RKO (cell line): ENCODE results near the gene ASCC3.

Experiments used
- DNase-seq: peaks from one replicate; pipeline ENCODE4 v3.0.0-alpha.2; 2016; ENCODE audit warnings: low spot score

The ASCC3 gene

DNA sequence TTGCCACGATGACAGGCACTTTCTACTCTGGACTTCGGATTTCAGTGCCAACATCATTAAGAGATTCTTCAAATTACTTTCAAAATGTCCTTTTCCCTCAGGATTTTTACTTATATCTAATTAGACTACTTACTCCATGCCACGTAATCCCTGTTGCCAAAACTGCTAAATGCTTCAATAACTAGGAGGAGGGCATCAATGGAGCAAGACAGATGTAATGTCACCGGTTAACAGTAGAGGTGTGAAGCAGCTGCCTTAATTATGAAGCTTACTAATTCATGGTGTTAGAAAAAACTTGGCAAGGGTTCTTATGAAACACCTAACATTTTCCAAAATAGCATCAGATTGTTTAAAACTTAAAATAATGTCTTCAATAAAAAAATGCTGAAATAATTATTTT, 305.2 kb downstream of the ASCC3 start:
- DNase-seq, result no peak

DNA sequence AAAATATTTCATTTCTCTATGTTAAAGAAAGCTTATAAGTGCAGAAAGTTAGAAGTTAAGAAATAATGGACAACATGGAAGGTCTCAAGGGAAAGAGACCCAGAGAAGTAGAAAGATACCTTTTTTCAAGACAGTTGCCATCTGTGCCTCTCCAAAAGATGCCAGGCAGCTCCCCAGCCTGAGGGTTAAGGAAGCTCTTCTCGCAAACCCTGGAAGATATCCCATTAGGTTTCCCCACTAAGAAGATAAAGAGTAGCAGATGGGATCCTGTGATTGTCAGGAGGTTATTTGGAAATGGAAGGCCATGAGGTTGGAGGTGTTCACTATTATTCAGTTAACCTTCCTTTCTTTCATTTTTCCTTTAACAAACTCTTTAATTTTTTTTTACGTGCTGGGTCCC, 306.3 kb downstream of the ASCC3 start:
- no peak for DNase-seq

DNA sequence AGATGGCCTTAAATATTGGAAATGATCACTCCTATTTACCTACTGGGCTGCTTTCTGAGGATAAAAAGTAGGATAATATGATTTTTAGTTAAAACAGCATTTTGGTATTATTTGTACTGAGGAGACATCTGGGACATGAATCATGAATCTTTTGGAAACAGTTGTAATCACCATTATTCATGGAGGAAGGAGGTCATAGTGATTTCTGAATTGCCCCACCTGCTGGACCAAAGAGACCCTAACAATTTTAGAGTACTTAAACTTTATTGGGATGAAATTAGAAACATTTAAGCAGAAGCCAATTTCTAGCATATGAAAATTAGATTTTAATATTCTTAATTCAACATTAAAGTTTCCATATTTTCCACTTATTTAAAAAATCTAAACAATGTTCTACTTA, 308.0 kb downstream of the ASCC3 start:
- peak; percentile 58 for DNase-seq

DNA sequence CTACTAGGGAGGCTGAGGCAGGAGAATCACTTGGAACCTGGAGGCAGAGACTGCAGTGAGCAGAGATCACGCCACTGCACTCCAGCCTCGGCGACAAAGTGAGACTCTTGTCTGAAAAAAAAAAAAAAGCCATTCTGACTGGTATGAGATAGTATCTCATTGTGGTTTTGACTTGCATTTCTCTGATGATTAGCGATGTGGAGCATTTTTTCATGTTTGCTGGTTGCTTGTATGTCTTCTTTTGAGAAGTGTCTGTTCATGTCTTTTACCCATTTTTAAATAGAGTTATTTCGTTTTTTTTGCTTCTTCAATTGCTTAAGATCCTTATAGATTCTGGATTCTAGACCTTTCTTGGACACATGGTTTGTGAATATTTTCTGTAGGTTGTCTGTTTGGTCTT, 312.9 kb downstream of the ASCC3 start:
- DNase-seq, result no peak

DNA sequence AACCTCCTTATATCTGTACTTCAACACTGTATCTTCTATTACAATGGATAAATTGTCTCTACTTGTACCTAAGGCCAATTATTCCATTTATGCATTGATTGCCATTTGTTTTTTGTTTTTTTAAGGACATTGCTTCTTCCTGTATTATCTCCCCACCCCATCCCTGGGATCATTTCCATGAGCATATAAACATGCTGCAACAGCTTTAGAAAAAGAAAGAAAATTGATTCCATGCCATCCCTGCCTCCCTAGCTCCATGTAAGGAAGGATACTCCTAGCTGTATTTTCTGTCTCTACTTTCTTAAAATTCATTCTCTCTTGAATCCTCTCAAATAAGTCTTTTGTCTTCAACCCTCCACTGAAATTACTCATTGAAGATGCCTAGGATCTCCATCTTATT, 314.6 kb downstream of the ASCC3 start:
- no peak for DNase-seq

DNA sequence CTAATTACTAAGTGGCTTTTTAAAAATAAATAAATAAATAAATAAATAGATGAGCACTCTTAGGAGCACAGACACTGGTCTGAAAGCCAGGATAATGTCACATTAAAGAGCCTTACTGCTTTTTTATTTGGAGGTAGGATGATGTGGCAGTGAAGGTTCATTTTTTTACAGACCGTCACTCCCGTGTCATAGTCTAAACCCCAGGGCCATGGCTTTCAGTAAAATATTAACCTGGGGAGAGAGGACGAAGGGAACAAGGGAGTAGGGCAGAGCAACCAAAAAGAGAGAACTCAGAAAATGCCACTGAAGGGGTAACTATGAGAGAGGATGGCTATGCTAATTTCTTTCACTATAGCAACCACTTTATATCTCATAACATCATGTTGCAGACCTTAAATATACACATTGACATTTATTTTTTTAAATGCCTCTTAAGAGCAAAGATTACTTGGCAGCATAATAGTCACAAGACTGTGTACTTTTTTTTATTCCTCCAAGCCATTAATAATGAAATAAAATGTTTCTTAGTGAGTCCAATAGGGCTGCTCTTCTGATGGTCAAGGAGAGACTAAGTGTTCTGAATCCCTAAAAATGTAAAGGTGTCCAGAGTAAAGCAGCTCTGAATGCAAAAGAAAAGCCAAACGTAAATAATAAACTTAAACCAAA, 315.6 kb downstream of the ASCC3 start:
- DNase-seq, result no peak

DNA sequence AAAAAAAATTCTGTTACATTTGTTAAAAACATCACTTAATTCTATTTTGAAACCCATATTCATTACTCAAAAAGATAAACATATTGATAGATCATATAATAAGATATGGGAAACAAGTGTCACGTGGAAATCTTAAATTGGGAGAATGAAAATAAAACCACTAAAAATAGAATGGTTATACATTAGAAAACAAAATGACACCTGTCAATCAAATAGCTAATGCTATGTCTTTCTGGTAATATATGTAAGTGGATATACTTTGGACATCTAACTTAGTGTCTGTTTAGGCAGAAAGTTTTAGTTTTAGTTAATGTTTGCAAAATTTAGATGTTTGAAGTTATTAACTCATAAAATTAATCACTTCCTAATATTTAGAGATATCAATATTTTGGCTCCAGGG, 321.3 kb downstream of the ASCC3 start:
- DNase-seq, result no peak

DNA sequence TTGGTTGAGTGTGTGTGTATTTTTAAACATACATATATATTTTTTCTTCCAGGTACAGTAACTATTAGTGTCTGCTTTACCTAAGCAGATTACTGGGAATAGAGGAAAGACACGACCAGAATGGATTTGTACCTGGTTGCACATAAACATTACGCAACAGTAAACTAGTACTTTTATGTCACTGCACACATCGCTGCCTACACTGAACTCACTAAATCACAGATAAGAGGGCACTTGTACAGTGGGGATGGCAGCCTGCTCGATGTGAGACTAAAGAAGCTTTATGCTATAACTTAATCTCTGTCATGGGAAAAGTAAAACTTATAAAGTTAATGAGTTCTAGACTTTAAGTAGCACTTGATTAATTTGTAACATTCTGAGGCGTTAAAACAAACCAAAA, 326.9 kb downstream of the ASCC3 start:
- DNase-seq, result no peak

DNA sequence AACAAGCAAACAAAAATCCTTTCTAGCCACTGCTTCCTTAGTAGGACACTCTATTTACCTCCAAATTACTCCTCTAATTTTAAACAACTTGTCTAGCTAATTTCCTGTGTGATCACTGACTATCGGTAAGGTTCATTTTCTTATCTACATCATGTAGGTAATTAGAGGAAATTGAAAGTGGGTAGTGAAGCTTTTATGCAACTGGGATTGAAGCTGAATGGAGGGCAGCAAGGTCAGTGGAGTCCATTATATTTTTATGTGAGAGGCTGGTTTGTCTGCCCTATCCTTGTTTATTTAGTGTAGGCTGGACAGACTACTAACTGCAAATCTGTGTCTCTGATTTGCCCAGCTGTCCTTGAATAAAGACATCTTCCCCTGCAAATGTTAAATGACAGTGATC, 327.9 kb downstream of the ASCC3 start:
- no peak for DNase-seq

DNA sequence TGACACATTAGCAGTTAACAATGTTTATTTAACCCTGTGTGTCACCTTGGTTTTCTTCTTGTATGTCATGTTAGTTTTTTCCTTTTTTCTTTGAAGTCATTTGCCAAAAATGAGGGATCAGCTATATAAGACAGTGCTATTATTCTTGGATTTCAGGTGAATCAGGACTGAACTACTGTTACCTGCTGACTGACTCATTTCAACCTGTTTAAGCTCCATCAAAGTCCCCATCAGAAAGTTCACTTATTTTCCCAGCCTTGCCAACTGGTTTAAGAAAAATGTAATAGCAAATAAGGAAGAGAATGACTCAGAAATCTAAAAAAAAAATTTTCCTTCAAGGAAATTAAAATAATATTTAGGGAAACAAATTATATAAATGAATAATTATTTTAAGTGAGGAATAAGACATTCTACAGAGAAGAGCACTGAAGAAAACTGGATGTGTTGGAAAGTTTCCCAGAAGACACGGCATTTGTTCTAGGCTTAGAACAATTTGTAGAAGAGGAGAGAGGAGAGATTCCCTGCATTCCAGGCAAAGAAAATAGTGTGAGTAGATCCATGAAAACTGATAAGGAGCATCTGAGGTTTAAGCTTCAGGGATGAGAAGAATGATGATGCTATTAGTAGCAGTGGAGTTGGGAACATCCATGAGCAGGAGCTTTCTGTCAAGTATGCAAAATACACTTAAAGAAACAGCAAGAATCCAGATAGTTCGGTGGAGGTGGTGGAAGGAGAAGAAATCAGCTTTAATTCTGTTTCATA, 331.5 kb downstream of the ASCC3 start:
- DNase-seq, result no peak

DNA sequence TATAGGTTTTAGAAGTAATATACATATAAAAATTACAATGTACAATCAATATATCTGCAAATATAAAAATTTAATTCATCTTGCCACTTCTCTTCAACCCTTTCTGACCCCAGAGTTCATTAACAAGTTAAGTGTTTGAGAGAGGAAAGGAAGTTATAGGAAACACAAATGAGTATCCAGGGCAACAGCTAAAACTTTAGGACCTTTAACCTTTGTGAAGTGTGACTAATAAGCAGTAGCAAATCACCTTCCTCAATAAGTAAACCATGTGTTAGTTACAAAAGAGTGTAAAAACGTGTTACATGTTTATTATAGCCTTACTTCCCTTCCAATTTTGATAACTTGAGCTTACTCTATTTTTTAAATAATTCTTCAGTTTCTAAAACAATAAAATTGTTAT, 343.0 kb downstream of the ASCC3 start:
- DNase-seq, result peak; percentile 2

DNA sequence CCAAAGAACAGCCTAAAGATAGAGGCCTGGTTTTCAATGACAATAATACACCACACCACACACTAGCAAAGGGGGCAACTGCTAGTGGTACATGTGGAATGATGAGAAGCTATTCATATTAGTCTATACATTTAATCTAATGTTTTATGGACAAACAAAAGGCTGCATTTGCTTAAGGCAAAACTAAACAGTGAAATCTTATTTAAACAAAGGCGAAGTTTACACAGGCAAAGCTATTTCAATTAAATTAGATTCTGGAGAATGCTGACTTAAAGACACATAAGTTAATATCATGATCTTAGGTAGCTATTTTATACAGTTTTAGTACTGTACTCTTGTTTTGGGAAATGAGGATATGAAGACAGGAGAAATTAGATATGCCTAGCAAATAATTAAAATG, 362.5 kb downstream of the ASCC3 start:
- DNase-seq, result no peak

DNA sequence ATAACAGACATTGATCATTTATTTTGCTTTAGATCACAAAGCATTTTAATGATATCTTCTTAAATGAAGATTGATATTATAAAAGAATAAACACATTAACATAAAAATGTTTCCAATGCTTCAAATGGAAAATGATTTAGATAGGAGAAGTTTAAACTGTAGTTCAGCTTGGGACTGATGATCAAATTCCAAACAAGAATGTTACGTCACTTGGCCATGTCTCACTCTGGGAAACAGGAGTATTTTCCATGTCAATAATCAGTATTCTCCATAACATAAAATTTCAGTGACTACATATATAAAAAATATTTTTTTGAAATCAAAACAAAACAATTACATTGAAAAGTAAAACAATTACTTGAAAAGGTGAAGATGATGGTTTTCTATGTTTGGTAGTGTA, 363.5 kb downstream of the ASCC3 start:
- no peak for DNase-seq

DNA sequence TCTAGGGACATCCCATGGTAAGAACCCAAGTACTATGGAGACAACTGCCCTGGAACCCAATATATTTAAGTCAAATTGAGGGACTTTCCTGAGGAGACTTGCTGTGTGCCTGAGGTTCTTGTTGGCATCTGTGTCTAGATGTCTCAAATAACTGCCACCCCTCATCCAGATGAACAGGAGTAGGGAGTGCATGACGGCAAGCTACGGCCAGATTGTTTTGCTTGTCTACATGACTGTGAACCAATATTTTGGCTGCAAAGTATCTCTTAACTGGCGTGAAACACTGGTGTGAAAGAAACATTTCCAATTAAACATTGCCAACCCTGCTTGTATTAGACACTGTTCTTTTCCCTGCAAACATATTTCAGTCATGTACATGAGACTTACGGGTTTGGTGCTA, 364.0 kb downstream of the ASCC3 start:
- DNase-seq, result no peak

DNA sequence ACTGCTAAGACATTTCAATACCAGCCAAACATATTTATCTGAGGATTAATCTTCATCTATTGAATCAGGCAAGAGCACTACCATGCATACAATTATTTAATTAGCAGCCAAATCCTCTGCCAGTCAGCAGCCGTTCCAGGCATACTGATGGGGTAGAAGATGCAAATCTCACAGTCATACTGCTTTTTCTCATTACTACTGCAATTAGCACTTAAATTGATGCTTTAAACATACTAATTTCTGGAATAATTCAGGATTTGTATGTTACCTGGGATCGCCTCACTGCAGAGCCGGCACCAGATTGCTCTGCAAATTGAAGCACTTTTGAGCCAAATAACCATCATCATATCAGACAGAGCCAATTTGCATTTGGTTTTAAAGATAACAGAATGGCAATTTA, 366.5 kb downstream of the ASCC3 start:
- no peak for DNase-seq

DNA sequence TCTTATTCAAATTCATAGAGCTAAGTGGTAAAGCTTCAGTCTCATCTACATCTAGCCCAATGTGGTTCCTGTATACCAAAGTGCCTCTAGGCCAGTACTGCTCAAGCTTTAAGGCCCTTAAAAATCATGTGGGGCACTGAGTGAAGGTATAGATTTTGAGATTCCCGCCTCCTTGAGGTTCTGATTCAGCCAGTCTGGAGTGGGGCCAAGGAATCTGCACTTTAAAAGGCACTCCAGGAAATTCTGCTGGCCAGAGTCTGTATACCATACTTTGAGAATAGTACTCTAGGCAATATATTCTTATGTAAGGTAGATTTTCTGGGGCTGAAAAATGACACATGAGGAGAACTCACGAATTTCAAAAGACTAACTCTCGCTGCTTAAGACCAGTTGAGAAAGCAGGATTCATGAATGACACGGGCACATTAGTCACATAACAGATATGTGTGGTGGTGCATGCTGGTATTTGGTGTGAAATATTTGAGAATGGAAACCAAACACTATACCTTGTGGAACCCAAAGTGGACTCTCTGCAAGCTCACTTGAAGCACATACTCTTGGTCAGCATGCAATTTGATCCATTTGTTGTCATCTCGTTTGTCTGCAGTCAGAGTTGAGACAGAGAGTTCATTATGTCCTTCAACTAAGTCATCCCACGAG, 368.8 kb downstream of the ASCC3 start:
- peak; percentile 24 for DNase-seq

DNA sequence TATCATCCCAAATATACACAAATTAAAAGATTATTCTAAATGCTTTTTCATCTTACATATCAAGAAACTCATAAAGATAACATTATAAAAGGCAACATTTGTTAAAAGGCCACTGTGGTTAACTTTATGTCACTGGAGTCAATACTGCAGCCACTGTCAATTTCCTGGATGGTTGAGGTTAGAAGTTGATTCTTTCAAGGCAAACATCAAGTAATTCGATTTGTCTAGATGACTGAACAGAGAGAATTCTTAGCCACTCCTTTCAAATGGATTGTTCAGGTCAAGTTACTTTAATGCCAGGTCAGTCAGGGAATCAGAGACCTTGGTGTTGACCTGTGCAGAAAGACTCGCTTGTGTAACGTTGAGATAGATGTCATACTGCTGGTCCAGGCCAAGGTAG, 372.0 kb downstream of the ASCC3 start:
- DNase-seq, result no peak

DNA sequence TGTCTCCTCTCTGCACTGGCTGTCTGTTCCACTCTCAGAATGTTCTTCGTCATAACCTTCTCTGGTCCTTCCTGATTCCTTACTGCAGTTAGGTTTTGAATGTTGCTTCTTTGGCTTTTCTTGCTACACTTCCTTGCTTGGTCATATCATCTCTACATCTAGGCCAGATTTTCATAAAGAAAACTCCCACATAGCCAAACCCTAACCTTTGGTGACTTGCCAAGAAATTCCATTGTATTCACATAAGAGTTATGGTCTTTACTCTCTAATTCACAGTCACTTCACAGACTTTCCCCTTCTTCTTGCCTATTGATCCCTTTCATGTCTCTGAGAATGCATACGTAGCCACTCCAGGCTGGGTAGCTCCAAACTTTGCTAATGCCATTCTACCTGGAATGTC, 374.5 kb downstream of the ASCC3 start:
- DNase-seq, result no peak

DNA sequence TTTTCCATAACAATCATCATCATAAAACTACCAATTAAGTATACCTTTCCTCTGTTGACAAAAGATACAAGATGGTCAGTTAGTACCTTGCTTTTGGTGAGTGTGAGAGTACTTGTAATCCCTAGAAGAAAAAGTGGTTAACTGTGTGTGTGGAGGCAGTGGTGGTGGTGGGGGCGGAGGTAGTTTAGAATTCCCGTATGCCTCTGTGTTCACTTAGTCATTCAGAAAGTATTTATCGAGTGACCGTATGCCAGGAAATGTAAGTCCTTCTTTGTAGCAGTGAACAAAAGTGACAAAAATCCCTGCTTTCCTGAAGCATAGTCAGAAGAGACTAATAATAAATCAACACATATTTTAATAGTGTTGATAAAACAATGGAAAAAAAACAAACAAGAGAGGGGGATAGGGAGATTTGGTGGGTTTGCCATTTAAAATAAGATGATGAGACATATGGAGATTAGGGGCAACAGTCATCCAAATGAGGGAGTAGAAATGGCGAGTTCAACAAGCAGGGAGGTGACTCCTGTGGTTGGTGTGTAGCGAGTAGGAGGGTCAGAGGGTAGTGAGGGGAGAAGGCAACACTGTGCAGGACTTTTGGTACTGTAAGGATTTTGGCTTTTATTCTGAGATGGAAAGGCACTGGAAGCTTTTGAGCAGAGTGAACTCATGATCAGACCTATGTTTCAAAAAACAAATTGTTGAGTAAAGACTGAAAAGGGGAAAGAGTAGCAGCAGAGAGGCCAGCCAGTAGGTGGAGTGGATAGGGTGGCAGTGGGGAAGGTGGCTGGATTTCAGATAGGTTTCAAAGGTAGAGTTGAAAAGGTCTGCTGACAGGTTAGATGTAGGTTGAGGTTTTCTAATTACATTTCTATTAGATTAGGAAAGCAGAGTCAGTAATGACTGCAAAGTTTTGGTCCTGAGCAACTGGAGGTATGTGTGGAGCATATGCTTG, 376.1 kb downstream of the ASCC3 start:
- DNase-seq, result peak; percentile 79

DNA sequence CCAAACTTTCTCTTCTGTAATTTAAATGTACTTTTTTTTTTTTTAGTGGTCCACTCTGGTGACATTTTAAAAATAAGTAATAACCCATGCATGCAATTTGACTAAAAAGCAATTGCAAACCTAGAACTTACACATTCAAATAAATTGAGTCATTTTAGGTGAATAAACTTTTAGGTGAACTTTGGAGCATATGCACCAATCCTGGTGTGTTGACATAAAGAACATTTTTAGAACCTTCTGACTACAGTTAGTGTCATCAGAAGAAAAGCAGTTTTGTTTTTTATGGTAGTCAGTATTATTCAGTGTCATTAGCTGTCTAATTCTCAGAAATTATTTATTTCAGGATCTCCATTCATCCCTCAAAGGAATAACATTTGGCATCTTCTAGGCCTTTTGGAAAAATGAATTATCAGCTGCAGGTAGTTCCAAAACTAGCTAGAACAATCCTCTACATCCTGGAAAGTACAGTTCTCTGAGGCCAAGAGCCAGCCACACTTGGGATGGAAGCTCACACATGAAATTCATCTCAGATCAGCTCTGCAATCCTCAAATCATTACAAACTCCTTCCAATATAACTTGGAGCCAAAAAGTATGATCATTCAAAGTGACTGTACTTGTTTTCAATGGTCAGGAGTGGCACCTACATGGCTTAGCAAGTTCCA, 378.0 kb downstream of the ASCC3 start:
- no peak for DNase-seq

DNA sequence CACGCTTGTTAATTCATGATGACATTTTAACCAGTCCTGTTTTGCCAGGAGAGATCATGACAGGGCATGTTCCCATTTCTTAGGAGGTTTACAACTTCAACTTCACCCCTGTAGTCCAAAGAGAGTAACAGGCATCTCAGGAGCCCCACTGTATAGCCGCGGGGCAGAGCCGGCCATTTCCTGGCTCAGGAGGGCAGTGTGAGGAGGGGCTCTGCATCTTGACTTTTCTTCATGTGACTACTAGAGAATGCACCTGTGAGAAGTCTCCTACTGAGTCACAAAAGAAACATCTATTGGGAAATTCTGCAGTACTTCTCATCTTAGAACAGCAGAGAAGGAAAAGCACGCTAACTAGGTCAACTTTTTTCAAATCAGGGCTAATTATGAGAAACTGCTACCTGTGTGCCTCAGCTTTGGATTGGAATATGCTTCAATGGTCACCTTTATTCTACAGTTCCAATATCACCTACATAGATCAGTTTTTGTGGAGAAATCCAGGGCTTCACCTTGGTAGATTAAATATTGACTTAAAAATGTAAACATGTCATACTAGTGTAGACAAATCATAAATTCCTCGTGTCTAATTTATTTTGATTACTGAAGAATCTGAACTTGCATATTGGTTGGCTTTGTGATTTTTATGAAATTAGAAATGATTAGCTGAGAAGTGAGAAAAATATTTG, 387.8 kb downstream of the ASCC3 start:
- DNase-seq, result no peak
